ENCODE data around the gene MPHOSPH6. TPM values are rescaled to one million over a fixed set of nuclear protein-coding genes. Genes with fewer than 3 reads are reported as not detected.

MPHOSPH6 gene
- total and polyA plus RNA-seq, 2 donors (not counting 3 experiments of a cell fraction or from before 2014, with no cell fraction given): 10.9 to 32.0 TPM

DNA sequence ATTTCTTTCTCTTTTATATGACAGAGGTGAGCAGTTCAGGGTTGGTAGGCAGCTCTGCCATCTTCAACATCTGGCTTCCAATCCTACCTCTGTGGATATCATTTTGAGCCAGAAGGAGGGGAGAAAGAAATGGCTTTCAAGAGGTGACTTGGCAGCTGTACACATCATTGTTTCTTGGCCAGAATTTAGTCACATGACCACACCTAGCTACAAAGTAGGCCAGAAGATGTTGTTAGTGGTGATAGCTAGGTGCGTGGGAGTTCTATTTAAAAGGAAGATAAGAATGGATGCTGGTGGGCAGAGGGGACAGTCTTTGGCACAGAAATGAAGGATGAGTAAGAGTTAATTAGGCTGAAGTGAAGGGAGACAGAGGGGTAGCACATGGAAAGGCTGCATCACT is 29.2 kb upstream of the MPHOSPH6 start:
- no TSS peak for BruUV-seq (replicated peaks)
- H3K27ac ChIP-seq (ENCODE audit: insufficient read depth, low read depth, low read length): no peak overlapping the region
- H3K36me3 ChIP-seq (ENCODE audit: control insufficient read depth in 2 of 2, extremely low read depth in 1 of 2, insufficient read depth in 2 of 2, low read length in 2 of 2): no peaks in the 10 kb centered on the region
- H3K27me3 ChIP-seq (ENCODE audit: control insufficient read depth in 2 of 2, insufficient read depth in 2 of 2, low read length in 2 of 2): no peaks in the 10 kb centered on the region
- dilution Hi-C loops (cut with MboI; ENCODE audit: extremely low pct_ligation_motif_present, low sequenced_read_pairs) (no loop called here), intact Hi-C loops (cut with micrococcal nuclease) (loop anchor here (10.0 kb wide), 1 partner anchor 1146 kb away; no protein-coding TSS in a partner anchor)
- no peak overlapping the region for H3K9ac ChIP-seq (replicated peaks; ENCODE audit: extremely low read depth, insufficient read depth, low read length)
- no peaks in the 10 kb centered on the region for H3K9me3 ChIP-seq (replicated peaks; ENCODE audit: control insufficient read depth, insufficient read depth, low read length)
- ChIA-PET POLR2A (no interaction called here), CTCF (interaction anchor here (1.0 to 1.3 kb wide), 3 partner anchors 31 to 256 kb away, joined by 3 to 5 read pairs (median 4); no protein-coding TSS in a partner anchor)
- no peaks in the 10 kb centered on the region for H4K20me1 ChIP-seq (replicated peaks; ENCODE audit: control insufficient read depth, extremely low read depth, insufficient read depth, low read length)
- DNase-seq (ENCODE audit: low read depth, low spot score) (no peak), FAIRE-seq (no peak)
- H2AFZ ChIP-seq (ENCODE audit: low read depth, low read length): no peak overlapping the region
- peaks cover 17% of the 10 kb centered on the region for H3K4me1 ChIP-seq (ENCODE audit: control insufficient read depth, extremely low read depth, insufficient read depth, low read length)
- no peak overlapping the region for H3K4me2 ChIP-seq (ENCODE audit: insufficient read depth, low read length)
- TF ChIP-seq JUN (IDR thresholded peaks at IDR 0.05; ENCODE audit: borderline replicate concordance, insufficient read depth, insufficient read length, low read depth) (no peak), MYC (IDR thresholded peaks at IDR 0.05; ENCODE audit: low read depth, low read length) (no peak), FOS (IDR thresholded peaks at IDR 0.05; ENCODE audit: borderline replicate concordance, insufficient read depth, low read length) (no peak), GATA2 (IDR thresholded peaks at IDR 0.05; ENCODE audit: insufficient read depth, insufficient read length, low read depth, low read length) (no peak), POLR2AphosphoS5 (IDR thresholded peaks at IDR 0.05; ENCODE audit: insufficient read depth, low read depth, low read length) (no peak), POLR2A (IDR thresholded peaks at IDR 0.05; ENCODE audit: low read depth, low read length) (no peak), EZH2 (IDR thresholded peaks at IDR 0.05; ENCODE audit: borderline replicate concordance, low read depth, low read length, severe bottlenecking) (no peak)
- TF ChIP-seq, protein P1, sequence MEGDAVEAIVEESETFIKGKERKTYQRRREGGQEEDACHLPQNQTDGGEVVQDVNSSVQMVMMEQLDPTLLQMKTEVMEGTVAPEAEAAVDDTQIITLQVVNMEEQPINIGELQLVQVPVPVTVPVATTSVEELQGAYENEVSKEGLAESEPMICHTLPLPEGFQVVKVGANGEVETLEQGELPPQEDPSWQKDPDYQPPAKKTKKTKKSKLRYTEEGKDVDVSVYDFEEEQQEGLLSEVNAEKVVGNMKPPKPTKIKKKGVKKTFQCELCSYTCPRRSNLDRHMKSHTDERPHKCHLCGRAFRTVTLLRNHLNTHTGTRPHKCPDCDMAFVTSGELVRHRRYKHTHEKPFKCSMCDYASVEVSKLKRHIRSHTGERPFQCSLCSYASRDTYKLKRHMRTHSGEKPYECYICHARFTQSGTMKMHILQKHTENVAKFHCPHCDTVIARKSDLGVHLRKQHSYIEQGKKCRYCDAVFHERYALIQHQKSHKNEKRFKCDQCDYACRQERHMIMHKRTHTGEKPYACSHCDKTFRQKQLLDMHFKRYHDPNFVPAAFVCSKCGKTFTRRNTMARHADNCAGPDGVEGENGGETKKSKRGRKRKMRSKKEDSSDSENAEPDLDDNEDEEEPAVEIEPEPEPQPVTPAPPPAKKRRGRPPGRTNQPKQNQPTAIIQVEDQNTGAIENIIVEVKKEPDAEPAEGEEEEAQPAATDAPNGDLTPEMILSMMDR (IDR thresholded peaks at IDR 0.05; ENCODE audit: extremely low read depth in 1 of 2, insufficient read depth in 1 of 2, low read depth in 1 of 2, low read length in 2 of 2): no peak
- TF ChIP-seq, protein P2, sequence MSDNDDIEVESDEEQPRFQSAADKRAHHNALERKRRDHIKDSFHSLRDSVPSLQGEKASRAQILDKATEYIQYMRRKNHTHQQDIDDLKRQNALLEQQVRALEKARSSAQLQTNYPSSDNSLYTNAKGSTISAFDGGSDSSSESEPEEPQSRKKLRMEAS (IDR thresholded peaks at IDR 0.05; ENCODE audit: insufficient read depth, insufficient read length): no peak
- no peaks in the 10 kb centered on the region for H3K79me2 ChIP-seq (ENCODE audit: control insufficient read depth, insufficient read depth, low read length)
- H3K9me1 ChIP-seq (replicated peaks; ENCODE audit: control insufficient read depth, extremely low read depth, insufficient read depth, low read length): no peaks in the 10 kb centered on the region
- H3K4me3 ChIP-seq (replicated peaks in 1 of 3; ENCODE audit: insufficient read depth in 1 of 3, low read depth in 1 of 3, low read length in 3 of 3): no peak overlapping the region

Measured in endothelial cell of umbilical vein (primary cell).